ENCODE results near the gene SULT6B1.

GRCh38 chr2:37219046-37219445 is 30.6 kb upstream of the SULT6B1 start:
- no peak for TF ChIP-seq CTCF (conservative IDR thresholded peaks at IDR 0.05)
- TF ChIP-seq EZH2 (IDR thresholded peaks at IDR 0.05; ENCODE audit: low read depth): no peak

All from PC-9 (cell line).